KOPT-K1 (cell line): ENCODE measurements around the gene TMEM178A.

ENCODE experiments used
- H3K27ac ChIP-seq: fragments of 200-600 bp; sonication (generic); 2 replicates; pipeline ENCODE4 v1.5.1; 2016; ENCODE audit warnings: antibody characterized with exemption, mild to moderate bottlenecking, low read depth, low read length; ENCODE audit not compliant: poor library complexity, severe bottlenecking
- H3K36me3 ChIP-seq: fragments of 200-600 bp; sonication (generic); 2 replicates; pipeline ENCODE4 v1.5.1; 2017; ENCODE audit warnings: antibody characterized with exemption, mild to moderate bottlenecking, low read length, moderate library complexity; ENCODE audit not compliant: insufficient read depth
- H3K9me3 ChIP-seq: fragments of 200-600 bp; sonication (generic); 2 replicates; pipeline ENCODE4 v1.5.1; 2017; ENCODE audit warnings: antibody characterized with exemption, low read length, mild to moderate bottlenecking; ENCODE audit not compliant: insufficient read depth, poor library complexity, severe bottlenecking

TMEM178A gene

GRCh38 chr2:39762448-39762847 is 96.7 kb downstream of the TMEM178A start:
- no peak overlapping the region for H3K27ac ChIP-seq
- H3K9me3 ChIP-seq: no peaks in the 10 kb centered on the region
- peaks cover 98% of the 10 kb centered on the region for H3K36me3 ChIP-seq
